Astrocyte (in vitro differentiated cells and primary cell): ENCODE data around the gene KCNH6. TPM values are rescaled to one million over a fixed set of nuclear protein-coding genes. Genes with fewer than 3 reads are reported as not detected.
A peak's percentile ranks its signal among the peaks of the same experiment; 100 is the strongest.

ENCODE experiments used
- DNase-seq: peaks from one replicate; pipeline ENCODE4 v3.0.0-alpha.2; 2010; ENCODE audit warnings: low read depth
- FAIRE-seq: peaks from 2 replicates; lab custom pipeline; 2011; peaks lifted over from hg19 to GRCh38; lab: Jason Lieb, UNC
- H2AFZ ChIP-seq: 2 replicates; pipeline ENCODE4 v1.6.0; 2012; ENCODE audit warnings: low read depth, low read length, inconsistent platforms
- H3K27ac ChIP-seq: 2 replicates; pipeline ENCODE4 v1.5.1; 2011; ENCODE audit warnings: low read depth, low read length, inconsistent platforms
- H3K27me3 ChIP-seq: 2 replicates; pipeline ENCODE4 v1.6.0; 2011; ENCODE audit warnings: low read length, inconsistent platforms; ENCODE audit not compliant: insufficient read depth
- H3K36me3 ChIP-seq: 2 replicates; pipeline ENCODE4 v1.5.1; 2011; ENCODE audit warnings: low read length, inconsistent platforms; ENCODE audit not compliant: insufficient read depth
- H3K4me1 ChIP-seq: 2 replicates; pipeline ENCODE4 v1.5.1; 2011; ENCODE audit warnings: low read length, inconsistent platforms; ENCODE audit not compliant: insufficient read depth
- H3K4me2 ChIP-seq: 2 replicates; pipeline ENCODE4 v1.6.0; 2012; ENCODE audit warnings: low read length, inconsistent platforms
- H3K4me3 ChIP-seq: 2 replicates; pipeline ENCODE4 v1.5.1; 2011; ENCODE audit warnings: low read depth, mild to moderate bottlenecking, low read length, inconsistent platforms; ENCODE audit not compliant: insufficient read depth
- H3K79me2 ChIP-seq: 2 replicates; pipeline ENCODE4 v1.6.0; 2012; ENCODE audit warnings: mild to moderate bottlenecking, low read length, inconsistent platforms; ENCODE audit not compliant: insufficient read depth
- H3K9ac ChIP-seq: 2 replicates; pipeline ENCODE4 v1.6.0; 2012; ENCODE audit warnings: mild to moderate bottlenecking, low read length, inconsistent platforms
- H3K9me3 ChIP-seq: 2 replicates; pipeline ENCODE4 v1.5.1; 2012; ENCODE audit warnings: low read depth, mild to moderate bottlenecking, low read length, inconsistent platforms; ENCODE audit not compliant: insufficient read depth
- H4K20me1 ChIP-seq: 2 replicates; pipeline ENCODE4 v1.6.0; 2012; ENCODE audit warnings: low read length, inconsistent platforms; ENCODE audit not compliant: insufficient read depth
- H3K27ac Mint-ChIP-seq: one replicate; pipeline ENCODE4 v1.8.0; 2021; ENCODE audit warnings: mild to moderate bottlenecking, mixed read lengths; ENCODE audit not compliant: unreplicated experiment
- H3K27me3 Mint-ChIP-seq: one replicate; pipeline ENCODE4 v1.8.0; 2021; ENCODE audit warnings: low read depth, mixed read lengths; ENCODE audit not compliant: unreplicated experiment
- H3K36me3 Mint-ChIP-seq: one replicate; pipeline ENCODE4 v1.8.0; 2021; ENCODE audit warnings: low read depth, mixed read lengths; ENCODE audit not compliant: unreplicated experiment
- H3K4me1 Mint-ChIP-seq: one replicate; pipeline ENCODE4 v1.8.0; 2021; ENCODE audit warnings: low read depth, mixed read lengths; ENCODE audit not compliant: unreplicated experiment
- H3K4me3 Mint-ChIP-seq: one replicate; pipeline ENCODE4 v1.8.0; 2021; ENCODE audit warnings: mild to moderate bottlenecking, moderate library complexity, mixed read lengths; ENCODE audit not compliant: unreplicated experiment
- H3K9me3 Mint-ChIP-seq: one replicate; pipeline ENCODE4 v1.8.0; 2021; ENCODE audit warnings: mild to moderate bottlenecking, mixed read lengths; ENCODE audit not compliant: unreplicated experiment
- EZH2 ChIP-seq: IDR thresholded peaks from 2 replicates; pipeline ENCODE4 v1.6.1; 2012; ENCODE audit warnings: mild to moderate bottlenecking, low read length, inconsistent platforms; ENCODE audit not compliant: insufficient read depth
- total RNA-seq: library from RNA; stranded (reverse); gene quantifications from 2 replicates; pipeline ENCODE4 v1.2.1, GENCODE V29; 2021
- TF ChIP-seq, protein P1 (sequence below): IDR thresholded peaks from 2 replicates; pipeline ENCODE4 v1.5.1; 2011; ENCODE audit warnings: low read depth, mild to moderate bottlenecking, inconsistent platforms, low read length, moderate library complexity; ENCODE audit not compliant: insufficient read depth

The KCNH6 gene
- total RNA-seq, 1 donor from 2014 or later: not detected

DNA sequence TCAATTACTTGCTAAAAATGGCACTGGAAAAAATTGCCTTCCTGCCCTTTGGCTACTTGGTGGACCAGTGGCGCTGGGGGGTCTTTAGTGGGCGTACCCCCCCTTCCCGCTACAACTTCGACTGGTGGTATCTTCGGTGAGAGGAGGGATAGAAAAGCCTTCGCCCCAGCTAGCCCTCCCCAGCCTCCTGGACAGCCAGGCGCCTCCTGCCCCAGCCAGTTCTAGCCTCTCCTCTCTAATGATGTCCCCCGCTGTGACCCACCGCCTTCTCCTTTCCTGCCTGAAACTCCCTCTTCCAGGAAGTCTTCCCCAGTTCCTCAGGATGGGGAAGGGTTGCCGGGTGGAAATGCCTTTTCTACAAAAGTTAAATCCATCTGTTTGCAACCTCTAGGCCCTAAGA lies 40.1 kb upstream of the KCNH6 start:
- Mint-ChIP-seq H3K4me3 (no peak overlapping the region), H3K27ac (peak overlapping the region; percentile 67)
- FAIRE-seq: no peak

DNA sequence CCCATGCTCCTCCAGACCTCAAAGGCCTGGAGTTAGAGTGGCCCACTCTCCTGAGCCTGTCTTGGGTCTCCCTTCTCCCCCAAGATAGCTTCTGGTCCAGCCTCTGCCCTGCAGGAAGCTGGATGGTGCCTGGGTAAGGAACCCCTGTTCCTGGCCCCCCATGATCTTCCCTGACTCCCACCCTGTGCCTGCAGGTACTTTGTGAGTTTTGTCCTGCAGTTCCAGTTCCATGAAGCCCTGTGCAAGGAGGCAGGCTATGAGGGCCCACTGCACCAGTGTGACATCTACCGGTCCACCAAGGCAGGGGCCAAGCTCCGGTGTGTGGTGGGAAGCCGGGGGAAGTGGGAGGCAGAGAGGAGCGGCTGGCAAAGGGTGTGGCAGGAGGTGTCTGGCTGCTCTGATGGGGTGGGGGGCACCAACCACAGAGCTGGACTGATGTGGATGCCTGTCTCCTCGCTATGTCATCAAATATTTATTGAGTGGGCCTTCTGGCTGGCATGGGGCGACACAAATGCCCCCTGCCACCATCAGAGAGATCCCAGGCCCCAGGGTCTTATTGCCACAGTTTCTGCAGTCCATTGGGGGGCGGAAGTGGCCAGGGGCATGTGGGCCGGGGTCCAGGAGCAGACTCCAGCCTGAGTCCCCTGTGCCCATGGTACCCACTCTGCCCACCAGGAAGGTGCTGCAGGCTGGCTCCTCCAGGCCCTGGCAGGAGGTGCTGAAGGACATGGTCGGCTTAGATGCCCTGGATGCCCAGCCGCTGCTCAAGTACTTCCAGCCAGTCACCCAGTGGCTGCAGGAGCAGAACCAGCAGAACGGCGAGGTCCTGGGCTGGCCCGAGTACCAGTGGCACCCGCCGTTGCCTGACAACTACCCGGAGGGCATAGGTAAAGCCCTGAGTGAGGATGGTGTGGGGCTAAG lies 39.2 kb upstream of the KCNH6 start:
- Histone ChIP-seq H3K4me2 (no peak overlapping the region), H3K4me3 (no peak overlapping the region), H3K9me3 (no peaks in the 10 kb centered on the region), H4K20me1 (no peaks in the 10 kb centered on the region), H3K79me2 (no peaks in the 10 kb centered on the region), H3K4me1 (peaks cover 2% of the 10 kb centered on the region), H3K27ac (no peak overlapping the region), H2AFZ (no peak overlapping the region), H3K27me3 (no peaks in the 10 kb centered on the region), H3K9ac (no peak overlapping the region), H3K36me3 (no peaks in the 10 kb centered on the region)
- Mint-ChIP-seq H3K36me3 (no peaks in the 10 kb centered on the region), H3K4me3 (no peak overlapping the region), H3K27ac (no peak overlapping the region), H3K27me3 (peaks cover 59% of the 10 kb centered on the region), H3K4me1 (no peaks in the 10 kb centered on the region), H3K9me3 (no peaks in the 10 kb centered on the region)
- TF ChIP-seq, protein P1, sequence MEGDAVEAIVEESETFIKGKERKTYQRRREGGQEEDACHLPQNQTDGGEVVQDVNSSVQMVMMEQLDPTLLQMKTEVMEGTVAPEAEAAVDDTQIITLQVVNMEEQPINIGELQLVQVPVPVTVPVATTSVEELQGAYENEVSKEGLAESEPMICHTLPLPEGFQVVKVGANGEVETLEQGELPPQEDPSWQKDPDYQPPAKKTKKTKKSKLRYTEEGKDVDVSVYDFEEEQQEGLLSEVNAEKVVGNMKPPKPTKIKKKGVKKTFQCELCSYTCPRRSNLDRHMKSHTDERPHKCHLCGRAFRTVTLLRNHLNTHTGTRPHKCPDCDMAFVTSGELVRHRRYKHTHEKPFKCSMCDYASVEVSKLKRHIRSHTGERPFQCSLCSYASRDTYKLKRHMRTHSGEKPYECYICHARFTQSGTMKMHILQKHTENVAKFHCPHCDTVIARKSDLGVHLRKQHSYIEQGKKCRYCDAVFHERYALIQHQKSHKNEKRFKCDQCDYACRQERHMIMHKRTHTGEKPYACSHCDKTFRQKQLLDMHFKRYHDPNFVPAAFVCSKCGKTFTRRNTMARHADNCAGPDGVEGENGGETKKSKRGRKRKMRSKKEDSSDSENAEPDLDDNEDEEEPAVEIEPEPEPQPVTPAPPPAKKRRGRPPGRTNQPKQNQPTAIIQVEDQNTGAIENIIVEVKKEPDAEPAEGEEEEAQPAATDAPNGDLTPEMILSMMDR: no peak
- TF ChIP-seq EZH2: no peak
- FAIRE-seq (no peak), DNase-seq (no peak)

More for the DNA sequence above, 40.1 kb upstream of the KCNH6 start:
- Mint-ChIP-seq H3K4me1 (no peaks in the 10 kb centered on the region), H3K27me3 (peaks cover 59% of the 10 kb centered on the region), H3K9me3 (peaks cover 2% of the 10 kb centered on the region), H3K36me3 (no peaks in the 10 kb centered on the region)
- Histone ChIP-seq H3K9me3 (no peaks in the 10 kb centered on the region), H3K79me2 (no peaks in the 10 kb centered on the region), H4K20me1 (peaks cover 3% of the 10 kb centered on the region), H3K27ac (no peak overlapping the region), H3K36me3 (no peaks in the 10 kb centered on the region), H3K4me3 (no peak overlapping the region), H3K9ac (no peak overlapping the region), H3K4me1 (peaks cover 7% of the 10 kb centered on the region), H3K4me2 (no peak overlapping the region), H3K27me3 (peaks cover under 1% of the 10 kb centered on the region), H2AFZ (no peak overlapping the region)
- TF ChIP-seq EZH2: no peak
- TF ChIP-seq, protein P1: no peak
- no peak for DNase-seq
